Measurements from ENCODE around the gene OIT3.

DNA sequence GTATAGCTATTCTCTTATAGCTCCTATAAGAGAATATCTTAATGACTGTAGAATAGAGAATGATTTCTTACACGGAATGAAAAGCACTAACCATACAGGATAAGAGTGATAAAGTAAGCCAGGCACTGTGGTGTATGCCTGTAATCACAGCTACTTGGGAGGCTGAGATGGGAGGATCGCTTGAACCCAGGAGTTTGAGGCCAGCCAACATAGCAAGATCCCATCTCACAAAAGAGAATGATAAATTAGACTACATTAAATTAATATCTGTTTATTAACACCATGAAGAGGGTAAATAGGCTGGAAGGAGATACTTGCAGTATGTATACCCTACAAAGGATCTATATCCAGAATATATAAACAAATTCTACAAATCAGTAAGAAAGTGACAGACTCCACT is 12.2 kb upstream of the OIT3 start:
- TF ChIP-seq, protein P1, sequence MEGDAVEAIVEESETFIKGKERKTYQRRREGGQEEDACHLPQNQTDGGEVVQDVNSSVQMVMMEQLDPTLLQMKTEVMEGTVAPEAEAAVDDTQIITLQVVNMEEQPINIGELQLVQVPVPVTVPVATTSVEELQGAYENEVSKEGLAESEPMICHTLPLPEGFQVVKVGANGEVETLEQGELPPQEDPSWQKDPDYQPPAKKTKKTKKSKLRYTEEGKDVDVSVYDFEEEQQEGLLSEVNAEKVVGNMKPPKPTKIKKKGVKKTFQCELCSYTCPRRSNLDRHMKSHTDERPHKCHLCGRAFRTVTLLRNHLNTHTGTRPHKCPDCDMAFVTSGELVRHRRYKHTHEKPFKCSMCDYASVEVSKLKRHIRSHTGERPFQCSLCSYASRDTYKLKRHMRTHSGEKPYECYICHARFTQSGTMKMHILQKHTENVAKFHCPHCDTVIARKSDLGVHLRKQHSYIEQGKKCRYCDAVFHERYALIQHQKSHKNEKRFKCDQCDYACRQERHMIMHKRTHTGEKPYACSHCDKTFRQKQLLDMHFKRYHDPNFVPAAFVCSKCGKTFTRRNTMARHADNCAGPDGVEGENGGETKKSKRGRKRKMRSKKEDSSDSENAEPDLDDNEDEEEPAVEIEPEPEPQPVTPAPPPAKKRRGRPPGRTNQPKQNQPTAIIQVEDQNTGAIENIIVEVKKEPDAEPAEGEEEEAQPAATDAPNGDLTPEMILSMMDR (IDR thresholded peaks at IDR 0.05; ENCODE audit: borderline replicate concordance, extremely low read depth, low read length, poor library complexity, severe bottlenecking): no peak
- no peak for TF ChIP-seq EZH2 (IDR thresholded peaks at IDR 0.05; ENCODE audit: borderline replicate concordance, low read depth, low read length, severe bottlenecking)

Measured in DND-41 (cell line).